Measurements from ENCODE around the gene ARIH2. TPM values are rescaled to one million over a fixed set of nuclear protein-coding genes. Genes with fewer than 3 reads are reported as not detected.

ARIH2 gene
- total and polyA plus RNA-seq, 2 experiments from 2014 or later: 76.4 to 118 TPM

DNA sequence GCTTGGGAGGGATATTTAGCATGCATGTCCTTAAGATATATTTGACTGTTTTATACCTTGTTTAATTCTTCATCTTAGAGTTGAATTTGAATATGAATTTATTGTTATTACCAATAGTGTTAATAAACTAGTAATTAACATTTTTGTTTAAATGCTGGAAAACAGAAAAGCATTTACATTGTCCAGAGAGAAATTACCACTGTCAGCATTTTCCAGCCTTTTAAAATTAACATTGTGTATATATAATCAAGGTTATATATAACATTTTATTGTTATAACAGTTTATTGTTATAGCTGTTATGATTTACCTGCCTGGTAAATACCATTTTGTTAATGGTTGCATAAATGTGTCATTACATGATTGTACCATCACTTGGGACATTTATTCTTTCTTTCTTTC, 63.4 kb downstream of the ARIH2 start:
- Mint-ChIP-seq H3K36me3 (ENCODE audit: low read depth) (peaks cover 72% of the 10 kb centered on the region), H3K27me3 (ENCODE audit: insufficient read depth, low read depth, poor library complexity) (peaks cover 19% of the 10 kb centered on the region), H3K9me3 (no peaks in the 10 kb centered on the region), H3K27ac (no peak overlapping the region), H3K4me1 (no peaks in the 10 kb centered on the region; the same call in 2 of the 3 replicates), H3K4me3 (no peak overlapping the region)
- Histone ChIP-seq H3K27me3 (ENCODE audit: insufficient read depth) (no peaks in the 10 kb centered on the region), H3F3A (replicated peaks; ENCODE audit: low read depth) (0 out of 2 replicates have a peak, but pooled peaks cover 15% of the 10 kb centered on the region), H3K79me2 (replicated peaks; ENCODE audit: insufficient read depth) (no peaks in the 10 kb centered on the region; the same call in 1 of the 2 replicates), H2AFZ (no peak overlapping the region), H3K4me3 (no peak overlapping the region), H3K27ac (ENCODE audit: low read depth) (no peak overlapping the region), H3K36me3 (ENCODE audit: insufficient read depth) (peaks cover 26% of the 10 kb centered on the region), H3K4me1 (ENCODE audit: insufficient read depth) (no peaks in the 10 kb centered on the region), H4K20me1 (replicated peaks; ENCODE audit: insufficient read depth) (peaks cover 26% of the 10 kb centered on the region), H3K9me2 (ENCODE audit: insufficient read depth) (no peaks in the 10 kb centered on the region), H3K4me2 (no peak overlapping the region)
- TF ChIP-seq STAT1 (IDR thresholded peaks at IDR 0.05; ENCODE audit: unreplicated experiment): no peak
- TF ChIP-seq ETS1 (IDR thresholded peaks at IDR 0.05): no peak
- no peak for TF ChIP-seq NANOG (IDR thresholded peaks at IDR 0.05; ENCODE audit: borderline replicate concordance)
- no peak for TF ChIP-seq REST (IDR thresholded peaks at IDR 0.05; ENCODE audit: unreplicated experiment)
- no peak for TF ChIP-seq EZH2phosphoT487 (IDR thresholded peaks at IDR 0.05; ENCODE audit: unreplicated experiment)
- no peak for TF ChIP-seq POLR2AphosphoS5 (IDR thresholded peaks at IDR 0.05; ENCODE audit: low read depth)
- no peak for TF ChIP-seq CTCF (conservative IDR thresholded peaks at IDR 0.05; ENCODE audit: low read depth in 2 of 2)
- no peak for TF ChIP-seq CREB1 (CRISPR knock-in tag; IDR thresholded peaks at IDR 0.05; ENCODE audit: low read depth)
- TF ChIP-seq ZNF114 (CRISPR knock-in tag; IDR thresholded peaks at IDR 0.05): no peak
- ATAC-seq (no peak), DNase-seq (ENCODE audit: low spot score) (no peak)

DNA sequence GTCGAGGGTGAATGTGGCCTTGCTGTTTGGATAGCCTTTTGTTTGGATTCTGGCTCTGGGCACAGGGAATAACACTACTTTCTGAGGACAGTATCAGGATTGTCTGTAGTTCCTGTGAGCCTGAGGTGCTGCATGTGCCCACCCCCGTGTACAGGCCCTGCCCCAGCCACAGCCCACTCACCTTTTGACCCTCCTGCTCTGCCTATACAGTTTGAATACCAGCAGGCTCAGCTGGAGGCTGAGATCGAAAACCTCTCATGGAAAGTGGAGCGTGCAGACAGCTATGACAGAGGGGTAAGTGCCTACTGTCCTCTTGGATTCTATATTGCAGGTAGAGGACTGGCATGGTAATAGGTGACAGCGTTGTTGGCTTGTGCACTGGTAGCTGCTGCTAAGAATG, 64.0 kb downstream of the ARIH2 start:
- H3K27me3 Mint-ChIP-seq (ENCODE audit: insufficient read depth, low read depth, poor library complexity): peaks cover 19% of the 10 kb centered on the region
- H3K4me3 Mint-ChIP-seq: no peak overlapping the region
- no peak for DNase-seq (ENCODE audit: low spot score)
- H3K36me3 ChIP-seq (ENCODE audit: insufficient read depth): peaks cover 26% of the 10 kb centered on the region
- H3K4me3 ChIP-seq: no peak overlapping the region
- no peaks in the 10 kb centered on the region for H3K27me3 ChIP-seq (ENCODE audit: insufficient read depth)
- H3K4me1 Mint-ChIP-seq: no peaks in the 10 kb centered on the region; the same call in 1 of the 3 replicates
- H3K4me1 ChIP-seq (ENCODE audit: insufficient read depth): no peaks in the 10 kb centered on the region
- H3K36me3 Mint-ChIP-seq (ENCODE audit: low read depth): peaks cover 70% of the 10 kb centered on the region
- H3K27ac Mint-ChIP-seq: no peak overlapping the region
- H3K27ac ChIP-seq (ENCODE audit: low read depth): no peak overlapping the region
- no peaks in the 10 kb centered on the region; the same call in 1 of the 2 replicates for H3K79me2 ChIP-seq (replicated peaks; ENCODE audit: insufficient read depth)
- H3F3A ChIP-seq (replicated peaks; ENCODE audit: low read depth): 0 out of 2 replicates have a peak, but pooled peaks cover 15% of the 10 kb centered on the region
- no peaks in the 10 kb centered on the region for H3K9me3 Mint-ChIP-seq
- no peak for ATAC-seq
- H4K20me1 ChIP-seq (replicated peaks; ENCODE audit: insufficient read depth): peaks cover 28% of the 10 kb centered on the region
- no peak overlapping the region for H3K4me2 ChIP-seq
- H2AFZ ChIP-seq: no peak overlapping the region
- no peaks in the 10 kb centered on the region for H3K9me2 ChIP-seq (ENCODE audit: insufficient read depth)
- TF ChIP-seq CTCF (conservative IDR thresholded peaks at IDR 0.05; ENCODE audit: low read depth in 2 of 2) (no peak), STAT1 (IDR thresholded peaks at IDR 0.05; ENCODE audit: unreplicated experiment) (no peak)
